ENCODE measurements around the gene UPK2.

DNA sequence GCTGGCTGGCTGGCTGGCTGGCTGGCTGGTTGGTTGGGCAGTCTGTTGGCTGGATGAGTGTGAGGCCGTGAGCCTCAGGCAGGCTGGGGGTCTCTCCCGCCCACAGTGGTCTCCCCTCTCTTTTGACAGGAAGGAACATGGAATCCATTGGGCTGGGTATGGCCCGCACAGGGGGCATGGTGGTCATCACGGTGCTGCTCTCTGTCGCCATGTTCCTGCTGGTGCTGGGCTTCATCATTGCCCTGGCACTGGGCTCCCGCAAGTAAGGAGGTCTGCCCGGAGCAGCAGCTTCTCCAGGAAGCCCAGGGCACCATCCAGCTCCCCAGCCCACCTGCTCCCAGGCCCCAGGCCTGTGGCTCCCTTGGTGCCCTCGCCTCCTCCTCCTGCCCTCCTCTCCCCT lies 1.9 kb downstream of the UPK2 start:
- TF ChIP-seq, protein P1, sequence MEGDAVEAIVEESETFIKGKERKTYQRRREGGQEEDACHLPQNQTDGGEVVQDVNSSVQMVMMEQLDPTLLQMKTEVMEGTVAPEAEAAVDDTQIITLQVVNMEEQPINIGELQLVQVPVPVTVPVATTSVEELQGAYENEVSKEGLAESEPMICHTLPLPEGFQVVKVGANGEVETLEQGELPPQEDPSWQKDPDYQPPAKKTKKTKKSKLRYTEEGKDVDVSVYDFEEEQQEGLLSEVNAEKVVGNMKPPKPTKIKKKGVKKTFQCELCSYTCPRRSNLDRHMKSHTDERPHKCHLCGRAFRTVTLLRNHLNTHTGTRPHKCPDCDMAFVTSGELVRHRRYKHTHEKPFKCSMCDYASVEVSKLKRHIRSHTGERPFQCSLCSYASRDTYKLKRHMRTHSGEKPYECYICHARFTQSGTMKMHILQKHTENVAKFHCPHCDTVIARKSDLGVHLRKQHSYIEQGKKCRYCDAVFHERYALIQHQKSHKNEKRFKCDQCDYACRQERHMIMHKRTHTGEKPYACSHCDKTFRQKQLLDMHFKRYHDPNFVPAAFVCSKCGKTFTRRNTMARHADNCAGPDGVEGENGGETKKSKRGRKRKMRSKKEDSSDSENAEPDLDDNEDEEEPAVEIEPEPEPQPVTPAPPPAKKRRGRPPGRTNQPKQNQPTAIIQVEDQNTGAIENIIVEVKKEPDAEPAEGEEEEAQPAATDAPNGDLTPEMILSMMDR (conservative IDR thresholded peaks at IDR 0.05; ENCODE audit: low read length): no peak
- TF ChIP-seq EZH2phosphoT487 (IDR thresholded peaks at IDR 0.05; ENCODE audit: borderline replicate concordance): no peak

All from Loucy (cell line).